Ishikawa (cell line): ENCODE data around the gene CPSF6.

Experiments used
- CEBPB ChIP-seq: IDR thresholded peaks from 2 replicates; pipeline ENCODE4 v1.6.1; 2012
- CREB1 ChIP-seq: IDR thresholded peaks from 2 replicates; pipeline ENCODE4 v1.6.1; 2012; ENCODE audit warnings: low read depth
- EGR1 ChIP-seq: IDR thresholded peaks from 2 replicates; pipeline ENCODE4 v1.6.1; 2012
- EP300 ChIP-seq: IDR thresholded peaks from 2 replicates; pipeline ENCODE4 v1.6.1; 2012; ENCODE audit warnings: borderline replicate concordance
- FOXM1 ChIP-seq: IDR thresholded peaks from 2 replicates; pipeline ENCODE4 v1.6.1; 2012; ENCODE audit warnings: low read depth, borderline replicate concordance
- RAD21 ChIP-seq: IDR thresholded peaks from 2 replicates; pipeline ENCODE4 v1.6.1; 2012; ENCODE audit warnings: low read depth
- TAF1 ChIP-seq: IDR thresholded peaks from 2 replicates; pipeline ENCODE4 v1.6.1; 2012; ENCODE audit warnings: low read depth, mild to moderate bottlenecking
- TEAD4 ChIP-seq: IDR thresholded peaks from 2 replicates; pipeline ENCODE4 v1.6.1; 2012
- TF ChIP-seq, protein P1 (sequence below): IDR thresholded peaks from 2 replicates; pipeline ENCODE4 v1.6.1; 2012; ENCODE audit warnings: low read depth, mild to moderate bottlenecking
- TF ChIP-seq, protein P2 (sequence below): IDR thresholded peaks from 2 replicates; pipeline ENCODE4 v1.6.1; 2012
- TF ChIP-seq, protein P3 (sequence below): IDR thresholded peaks from 2 replicates; pipeline ENCODE4 v1.6.1; 2012

DNA sequence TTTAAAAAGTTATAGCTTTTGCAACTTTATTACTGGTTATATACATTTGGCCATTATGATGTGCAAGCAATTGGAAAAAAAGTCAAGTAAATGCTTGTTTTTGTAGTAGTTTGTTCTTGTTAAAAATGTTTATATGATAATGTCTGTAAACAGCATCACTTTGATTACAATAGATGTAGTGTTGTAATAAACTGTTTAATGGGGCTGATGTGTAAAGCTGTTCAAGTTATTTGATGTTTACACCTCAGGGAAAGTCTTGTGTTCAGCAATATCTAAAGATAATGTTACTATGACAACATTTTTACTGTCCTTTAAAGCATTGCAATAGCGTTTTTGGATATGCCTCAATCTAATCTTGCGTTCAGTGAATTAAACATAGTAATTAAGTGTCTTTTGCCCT is 30.4 kb downstream of the CPSF6 start:
- no peak for TF ChIP-seq EGR1
- TF ChIP-seq CEBPB = no peak
- no peak for TF ChIP-seq EP300
- no peak for TF ChIP-seq FOXM1
- TF ChIP-seq, protein P1, sequence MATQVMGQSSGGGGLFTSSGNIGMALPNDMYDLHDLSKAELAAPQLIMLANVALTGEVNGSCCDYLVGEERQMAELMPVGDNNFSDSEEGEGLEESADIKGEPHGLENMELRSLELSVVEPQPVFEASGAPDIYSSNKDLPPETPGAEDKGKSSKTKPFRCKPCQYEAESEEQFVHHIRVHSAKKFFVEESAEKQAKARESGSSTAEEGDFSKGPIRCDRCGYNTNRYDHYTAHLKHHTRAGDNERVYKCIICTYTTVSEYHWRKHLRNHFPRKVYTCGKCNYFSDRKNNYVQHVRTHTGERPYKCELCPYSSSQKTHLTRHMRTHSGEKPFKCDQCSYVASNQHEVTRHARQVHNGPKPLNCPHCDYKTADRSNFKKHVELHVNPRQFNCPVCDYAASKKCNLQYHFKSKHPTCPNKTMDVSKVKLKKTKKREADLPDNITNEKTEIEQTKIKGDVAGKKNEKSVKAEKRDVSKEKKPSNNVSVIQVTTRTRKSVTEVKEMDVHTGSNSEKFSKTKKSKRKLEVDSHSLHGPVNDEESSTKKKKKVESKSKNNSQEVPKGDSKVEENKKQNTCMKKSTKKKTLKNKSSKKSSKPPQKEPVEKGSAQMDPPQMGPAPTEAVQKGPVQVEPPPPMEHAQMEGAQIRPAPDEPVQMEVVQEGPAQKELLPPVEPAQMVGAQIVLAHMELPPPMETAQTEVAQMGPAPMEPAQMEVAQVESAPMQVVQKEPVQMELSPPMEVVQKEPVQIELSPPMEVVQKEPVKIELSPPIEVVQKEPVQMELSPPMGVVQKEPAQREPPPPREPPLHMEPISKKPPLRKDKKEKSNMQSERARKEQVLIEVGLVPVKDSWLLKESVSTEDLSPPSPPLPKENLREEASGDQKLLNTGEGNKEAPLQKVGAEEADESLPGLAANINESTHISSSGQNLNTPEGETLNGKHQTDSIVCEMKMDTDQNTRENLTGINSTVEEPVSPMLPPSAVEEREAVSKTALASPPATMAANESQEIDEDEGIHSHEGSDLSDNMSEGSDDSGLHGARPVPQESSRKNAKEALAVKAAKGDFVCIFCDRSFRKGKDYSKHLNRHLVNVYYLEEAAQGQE = no peak
- TF ChIP-seq, protein P2, sequence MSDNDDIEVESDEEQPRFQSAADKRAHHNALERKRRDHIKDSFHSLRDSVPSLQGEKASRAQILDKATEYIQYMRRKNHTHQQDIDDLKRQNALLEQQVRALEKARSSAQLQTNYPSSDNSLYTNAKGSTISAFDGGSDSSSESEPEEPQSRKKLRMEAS = no peak
- TF ChIP-seq TAF1 = no peak
- no peak for TF ChIP-seq RAD21
- no peak for TF ChIP-seq CREB1
- no peak for TF ChIP-seq TEAD4
- TF ChIP-seq, protein P3, sequence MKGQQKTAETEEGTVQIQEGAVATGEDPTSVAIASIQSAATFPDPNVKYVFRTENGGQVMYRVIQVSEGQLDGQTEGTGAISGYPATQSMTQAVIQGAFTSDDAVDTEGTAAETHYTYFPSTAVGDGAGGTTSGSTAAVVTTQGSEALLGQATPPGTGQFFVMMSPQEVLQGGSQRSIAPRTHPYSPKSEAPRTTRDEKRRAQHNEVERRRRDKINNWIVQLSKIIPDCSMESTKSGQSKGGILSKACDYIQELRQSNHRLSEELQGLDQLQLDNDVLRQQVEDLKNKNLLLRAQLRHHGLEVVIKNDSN = no peak
